HCT116 (cell line): ENCODE results near the gene ZBTB16. TPM values are rescaled to one million over a fixed set of nuclear protein-coding genes. Genes with fewer than 3 reads are reported as not detected.

ENCODE experiments used
- ATAC-seq: fragments of 200-7000 bp; cut with Tn5 transposase; 2 replicates; pipeline ENCODE4 v1.9.1; 2020; ENCODE audit warnings: mild to moderate bottlenecking, moderate library complexity
- BruUV-seq: library from RNA; stranded (reverse); fragments of 400-500 nt; replicated peaks from 2 replicates; lab custom pipeline; 2021; lab: Mats Ljungman, UMichigan
- CTCF ChIA-PET: fragments of 300-600 bp; sonication (Branson Sonifier 250); formaldehyde crosslinking; loops from one replicate; lab custom pipeline; 2021; ENCODE audit warnings: antibody characterized with exemption; lab: Charles Lee
- POLR2A ChIA-PET: fragments of 300-600, 350-600 bp; sonication (Branson Sonifier 250); formaldehyde crosslinking; loops from one replicate; lab custom pipeline; 2021; ENCODE audit warnings: antibody characterized with exemption; lab: Charles Lee
- RAD21 ChIA-PET, 2 experiments: fragments of 300-600 bp; sonication (Branson Sonifier 250); formaldehyde crosslinking; loops; one replicate each; lab custom pipeline; 2023; ENCODE audit warnings: low total read pairs in 2 of 2; ENCODE audit not compliant: uncharacterized antibody in 2 of 2, unreplicated experiment in 2 of 2, low non-redundant PET in 1 of 2; lab: Charles Lee
- DNase-seq: peaks from one replicate; pipeline ENCODE4 v3.0.0-alpha.2; 2010; ENCODE audit warnings: low read depth, low spot score
- H2AFZ ChIP-seq: fragments of 200-600 bp; shearing (Covaris generic), sonication (generic); 2 replicates; pipeline ENCODE4 v1.6.1; 2017; ENCODE audit warnings: low read depth, mixed run types, mixed read lengths, antibody characterized with exemption, low read length; ENCODE audit not compliant: poor library complexity, severe bottlenecking
- H3K27ac ChIP-seq: 2 replicates; pipeline ENCODE4 v1.5.1; 2012; ENCODE audit warnings: low read depth, low read length
- H3K27me3 ChIP-seq: fragments of 200-600 bp; sonication (generic); 2 replicates; pipeline ENCODE4 v1.6.1; 2016; ENCODE audit warnings: mixed run types, low read length, mixed read lengths; ENCODE audit not compliant: insufficient read depth
- H3K36me3 ChIP-seq, 2 experiments: fragments of 200-500 bp in 1 of 2; fragments of 200-600 bp in 1 of 2; sonication (Bioruptor generic) in 1 of 2; sonication (generic) in 1 of 2; 2 replicates each; pipeline versions ENCODE4 v1.5.1 to v1.6.1; 2014 to 2016; ENCODE audit warnings: low read length in 2 of 2, inconsistent platforms in 1 of 2, mixed read lengths in 1 of 2, mixed run types in 1 of 2; ENCODE audit not compliant: insufficient read depth in 2 of 2, control insufficient read depth in 1 of 2
- H3K4me1 ChIP-seq, 2 experiments: fragments of 200-600 bp in 1 of 2; sonication (generic) in 1 of 2; 2 replicates each; pipeline versions ENCODE4 v1.5.1 to v1.6.1; 2012 to 2017; ENCODE audit warnings: low read length in 2 of 2, inconsistent platforms in 1 of 2, mild to moderate bottlenecking in 1 of 2, mixed read lengths in 1 of 2, mixed run types in 1 of 2, moderate library complexity in 1 of 2; ENCODE audit not compliant: insufficient read depth in 2 of 2, control insufficient read depth in 1 of 2
- H3K4me2 ChIP-seq: fragments of 200-600 bp; sonication (generic); 2 replicates; pipeline ENCODE4 v1.6.1; 2017; ENCODE audit warnings: mixed run types, low read length, mixed read lengths
- H3K4me3 ChIP-seq, 2 experiments: fragments of 200-600 bp in 1 of 2; sonication (generic) in 1 of 2; replicated peaks in 1 of 2; 2 replicates each; pipeline ENCODE4 v1.5.1; 2011 to 2016; ENCODE audit warnings: low read length in 2 of 2, control low read depth in 1 of 2, low read depth in 1 of 2, mild to moderate bottlenecking in 1 of 2, mixed read lengths in 1 of 2, mixed run types in 1 of 2
- H3K79me2 ChIP-seq: fragments of 200-600 bp; sonication (generic); 2 replicates; pipeline ENCODE4 v1.6.1; 2017; ENCODE audit warnings: mild to moderate bottlenecking, mixed run types, low read length, moderate library complexity, mixed read lengths; ENCODE audit not compliant: insufficient read depth
- H3K9ac ChIP-seq: fragments of 200-600 bp; sonication (generic); 2 replicates; pipeline ENCODE4 v1.6.1; 2016; ENCODE audit warnings: low read length, mixed read lengths
- H3K9me2 ChIP-seq: fragments of 200-600 bp; sonication (generic), shearing (Covaris generic); 2 replicates; pipeline ENCODE4 v1.6.1; 2017; ENCODE audit warnings: mixed run types, mild to moderate bottlenecking, moderate library complexity; ENCODE audit not compliant: insufficient read depth
- H3K9me3 ChIP-seq, 2 experiments: fragments of 200-500 bp in 1 of 2; fragments of 200-600 bp in 1 of 2; sonication (Bioruptor generic) in 1 of 2; sonication (generic) in 1 of 2; 2 replicates each; pipeline ENCODE4 v1.6.1; 2014 to 2017; ENCODE audit warnings: low read length in 2 of 2, mixed read lengths in 2 of 2, inconsistent platforms in 1 of 2, low read depth in 1 of 2, mild to moderate bottlenecking in 1 of 2, mixed run types in 1 of 2, moderate library complexity in 1 of 2; ENCODE audit not compliant: control insufficient read depth in 1 of 2, insufficient read depth in 1 of 2
- H4K20me1 ChIP-seq: fragments of 200-600 bp; sonication (generic), shearing (Covaris generic); 2 replicates; pipeline ENCODE4 v1.6.1; 2017; ENCODE audit warnings: mixed run types, mild to moderate bottlenecking, moderate library complexity; ENCODE audit not compliant: insufficient read depth
- CBX3 ChIP-seq: IDR thresholded peaks from 2 replicates; pipeline ENCODE4 v1.6.1; 2012; ENCODE audit warnings: low read depth
- CEBPB ChIP-seq: IDR thresholded peaks from 2 replicates; pipeline ENCODE4 v1.6.1; 2012; ENCODE audit warnings: low read depth
- CTCF ChIP-seq, 3 experiments: fragments of 200-600 bp in 1 of 3; sonication (generic) in 1 of 3; IDR thresholded peaks in 2 of 3; conservative IDR thresholded peaks in 1 of 3; 2 replicates each; pipeline ENCODE4 v1.5.1; 2012 to 2017; ENCODE audit warnings: low read depth in 2 of 3, low read length in 2 of 3, antibody characterized with exemption in 1 of 3, borderline replicate concordance in 1 of 3, control low read depth in 1 of 3, mild to moderate bottlenecking in 1 of 3, mixed read lengths in 1 of 3, mixed run types in 1 of 3, moderate library complexity in 1 of 3; ENCODE audit not compliant: insufficient read depth in 1 of 3
- ELF1 ChIP-seq: IDR thresholded peaks from 2 replicates; pipeline ENCODE4 v1.6.1; 2012; ENCODE audit warnings: low read depth, borderline replicate concordance
- EZH2 ChIP-seq: fragments of 200-600 bp; sonication (generic); IDR thresholded peaks from 2 replicates; pipeline ENCODE4 v1.6.1; 2017; ENCODE audit warnings: antibody characterized with exemption, mixed run types
- EZH2phosphoT487 ChIP-seq: fragments of 200-600 bp; IDR thresholded peaks from 2 replicates; pipeline ENCODE4 v1.6.1; 2018; ENCODE audit warnings: antibody characterized with exemption, borderline replicate concordance
- FOSL1 ChIP-seq: IDR thresholded peaks from 2 replicates; pipeline ENCODE4 v1.6.1; 2012; ENCODE audit warnings: low read depth
- MAX ChIP-seq: IDR thresholded peaks from 2 replicates; pipeline ENCODE4 v1.6.1; 2012
- POLR2A ChIP-seq: IDR thresholded peaks from 2 replicates; pipeline ENCODE4 v1.7.0; 2011; ENCODE audit warnings: borderline replicate concordance; ENCODE audit not compliant: insufficient read depth, insufficient read length; ENCODE audit errors: extremely low read depth
- POLR2AphosphoS5 ChIP-seq: IDR thresholded peaks from 2 replicates; pipeline ENCODE4 v1.6.1; 2011; ENCODE audit warnings: mild to moderate bottlenecking, low read depth, low read length, moderate library complexity
- RAD21 ChIP-seq: IDR thresholded peaks from 2 replicates; pipeline ENCODE4 v1.6.1; 2012; ENCODE audit warnings: low read depth, mild to moderate bottlenecking
- SP1 ChIP-seq: IDR thresholded peaks from 2 replicates; pipeline ENCODE4 v1.6.1; 2012; ENCODE audit warnings: low read depth
- SRF ChIP-seq: IDR thresholded peaks from 2 replicates; pipeline ENCODE4 v1.6.1; 2012; ENCODE audit warnings: low read depth
- TCF7L2 ChIP-seq: IDR thresholded peaks from 2 replicates; pipeline ENCODE4 v1.7.0; 2011; ENCODE audit warnings: borderline replicate concordance, inconsistent platforms; ENCODE audit not compliant: insufficient read depth, insufficient read length; ENCODE audit errors: extremely low read depth
- YY1 ChIP-seq: IDR thresholded peaks from 2 replicates; pipeline ENCODE4 v1.6.1; 2011; ENCODE audit warnings: low read length, low read depth, moderate library complexity, mild to moderate bottlenecking; ENCODE audit not compliant: insufficient replicate concordance; ENCODE audit errors: extremely low read depth
- ZNF274 ChIP-seq: fragments of 200-500 bp; sonication (Bioruptor generic); IDR thresholded peaks from 2 replicates; pipeline ENCODE4 v1.6.1; 2014; ENCODE audit warnings: mild to moderate bottlenecking, low read depth, low read length, inconsistent platforms
- intact Hi-C: fragments of 100-400 bp; cut with micrococcal nuclease; formaldehyde crosslinking; loops from 2 replicates; pipeline ENCODE4 v1.10.0; 2022
- total RNA-seq: library from RNA; stranded (reverse); gene quantifications from one replicate; pipeline ENCODE4 v1.2.1, GENCODE V29; 2021; ENCODE audit not compliant: unreplicated experiment

ZBTB16 gene
- total RNA-seq, 1 experiment from 2014 or later, result 0.30 TPM

GRCh38 chr11:114039551-114039950 is 20.0 kb upstream of the ZBTB16 start:
- POLR2A ChIA-PET, result no interaction called here
- Histone ChIP-seq H3K79me2 (no peaks in the 10 kb centered on the region), H3K4me1 (peaks cover 9 to 14% of the 10 kb centered on the region in 2 experiments; a peak in 3 of 4 replicates), H3K27ac (no peak overlapping the region), H3K4me2 (no peak overlapping the region), H2AFZ (no peak overlapping the region), H3K4me3 (no peak overlapping the region), H3K27me3 (no peaks in the 10 kb centered on the region), H4K20me1 (no peaks in the 10 kb centered on the region), H3K9me3 (no peaks in the 10 kb centered on the region), H3K36me3 (no peaks in the 10 kb centered on the region), H3K9ac (no peak overlapping the region), H3K9me2 (no peaks in the 10 kb centered on the region)
- CTCF ChIA-PET, result interaction anchor here (1.2 kb wide), 1 partner anchor 222 kb away, joined by 3 read pairs; no protein-coding TSS in a partner anchor
- no TSS peak for BruUV-seq
- no peak for ATAC-seq
- intact Hi-C loops, result loop anchor here (5.0 kb wide), 2 partner anchors 123 to 142 kb away; no protein-coding TSS in a partner anchor
- RAD21 ChIA-PET, result no interaction called here
- no peak for DNase-seq
- TF ChIP-seq CEBPB (no peak), ZNF274 (no peak), POLR2A (no peak), YY1 (no peak), POLR2AphosphoS5 (no peak), TCF7L2 (no peak), EZH2phosphoT487 (no peak), EZH2 (no peak), MAX (no peak), ELF1 (no peak), CTCF (IDR thresholded peaks at IDR 0.05 in 2 of 3, conservative IDR thresholded peaks at IDR 0.05 in 1 of 3; ENCODE audit: borderline replicate concordance in 1 of 3, insufficient read depth in 1 of 3, low read depth in 2 of 3, low read length in 2 of 3) (no peak), SRF (no peak), CBX3 (no peak), RAD21 (no peak), SP1 (no peak), FOSL1 (no peak)
